GM23338 (cell line): ENCODE data around the gene DIPK1A. TPM values are rescaled to one million over a fixed set of nuclear protein-coding genes. Genes with fewer than 3 reads are reported as not detected.

Source experiments
- ATAC-seq: fragments of 200-7000 bp; cut with Tn5 transposase; 3 replicates; pipeline ENCODE4 v1.9.1; 2020
- DNase-seq: peaks from one replicate; pipeline ENCODE4 v3.0.0-alpha.2; 2015; ENCODE audit warnings: low spot score
- H2AFZ ChIP-seq: fragments of 200-600 bp; sonication (generic); 2 replicates; pipeline ENCODE4 v1.8.0; 2016; ENCODE audit warnings: antibody characterized with exemption, mild to moderate bottlenecking, moderate library complexity
- H3F3A ChIP-seq: fragments of 200-600 bp; sonication (generic); replicated peaks from 2 replicates; pipeline ENCODE4 v1.8.0; 2017; ENCODE audit warnings: antibody characterized with exemption, mixed run types, low read depth
- H3K27ac ChIP-seq: fragments of 200-600 bp; sonication (generic); 2 replicates; pipeline ENCODE4 v1.6.1; 2016; ENCODE audit warnings: low read depth
- H3K27me3 ChIP-seq: fragments of 200-600 bp; sonication (generic); 2 replicates; pipeline ENCODE4 v1.8.0; 2016; ENCODE audit warnings: mild to moderate bottlenecking, mixed run types, moderate library complexity; ENCODE audit not compliant: insufficient read depth
- H3K36me3 ChIP-seq: fragments of 200-600 bp; sonication (generic); 2 replicates; pipeline ENCODE4 v1.8.0; 2016; ENCODE audit warnings: mild to moderate bottlenecking; ENCODE audit not compliant: insufficient read depth
- H3K4me1 ChIP-seq: fragments of 200-600 bp; sonication (generic); 2 replicates; pipeline ENCODE4 v1.8.0; 2016; ENCODE audit warnings: mild to moderate bottlenecking, moderate library complexity; ENCODE audit not compliant: insufficient read depth
- H3K4me2 ChIP-seq: fragments of 200-600 bp; sonication (generic); 2 replicates; pipeline ENCODE4 v1.7.1; 2017; ENCODE audit warnings: mixed run types
- H3K4me3 ChIP-seq: fragments of 200-600 bp; sonication (generic); 2 replicates; pipeline ENCODE4 v1.6.1; 2016; ENCODE audit warnings: mixed run types
- H3K79me2 ChIP-seq: fragments of 200-600 bp; sonication (generic); replicated peaks from 2 replicates; pipeline ENCODE4 v1.8.0; 2017; ENCODE audit warnings: mild to moderate bottlenecking; ENCODE audit not compliant: insufficient read depth
- H3K9me2 ChIP-seq: fragments of 200-600 bp; sonication (generic); 2 replicates; pipeline ENCODE4 v1.8.0; 2017; ENCODE audit not compliant: insufficient read depth
- H4K20me1 ChIP-seq: fragments of 200-600 bp; sonication (generic); replicated peaks from 2 replicates; pipeline ENCODE4 v1.8.0; 2017; ENCODE audit warnings: mild to moderate bottlenecking; ENCODE audit not compliant: insufficient read depth
- H3K27ac Mint-ChIP-seq: 2 replicates; pipeline ENCODE4 v1.8.0; 2020; ENCODE audit warnings: inconsistent platforms, mild to moderate bottlenecking, moderate library complexity, mixed read lengths
- H3K27me3 Mint-ChIP-seq: 3 replicates; pipeline ENCODE4 v1.8.0; 2022; ENCODE audit warnings: low read depth, mild to moderate bottlenecking, moderate library complexity, mixed read lengths, inconsistent platforms; ENCODE audit not compliant: insufficient read depth, poor library complexity
- H3K36me3 Mint-ChIP-seq: 3 replicates; pipeline ENCODE4 v1.8.0; 2021; ENCODE audit warnings: low read depth, mild to moderate bottlenecking, inconsistent platforms, moderate library complexity, mixed read lengths
- H3K4me1 Mint-ChIP-seq: 3 replicates; pipeline ENCODE4 v1.8.0; 2020; ENCODE audit warnings: mild to moderate bottlenecking, inconsistent platforms, mixed read lengths
- H3K4me3 Mint-ChIP-seq: 3 replicates; pipeline ENCODE4 v1.8.0; 2021; ENCODE audit warnings: moderate library complexity, mild to moderate bottlenecking, inconsistent platforms, mixed read lengths
- H3K9me3 Mint-ChIP-seq: 3 replicates; pipeline ENCODE4 v1.8.0; 2020; ENCODE audit warnings: moderate library complexity, mild to moderate bottlenecking, inconsistent platforms, mixed read lengths
- CREB1 ChIP-seq: fragments of 250-450 bp; sonication (Bioruptor Pico); IDR thresholded peaks from 2 replicates; pipeline ENCODE4 v1.5.0; 2020; ENCODE audit warnings: low read depth, mild to moderate bottlenecking, moderate library complexity
- CTCF ChIP-seq, 2 experiments: fragments of 200-600 bp in 1 of 2; sonication (generic) in 1 of 2; conservative IDR thresholded peaks; 2 replicates each; pipeline versions ENCODE4 v1.5.1 to v1.6.1; 2016 to 2017; ENCODE audit warnings: antibody characterized with exemption in 2 of 2, low read depth in 2 of 2, mild to moderate bottlenecking in 2 of 2, moderate library complexity in 1 of 2
- ETS1 ChIP-seq: IDR thresholded peaks from 2 replicates; pipeline ENCODE4 v1.6.1; 2016; ENCODE audit warnings: antibody characterized with exemption
- EZH2 ChIP-seq: fragments of 200-600 bp; sonication (generic); IDR thresholded peaks from one replicate; pipeline ENCODE4 v1.8.0; 2017; ENCODE audit warnings: antibody characterized with exemption, mild to moderate bottlenecking, low read depth; ENCODE audit not compliant: unreplicated experiment
- JUNB ChIP-seq: IDR thresholded peaks from one replicate; pipeline ENCODE4 v1.6.1; 2016; ENCODE audit warnings: antibody characterized with exemption; ENCODE audit not compliant: unreplicated experiment
- NANOG ChIP-seq: IDR thresholded peaks from 2 replicates; pipeline ENCODE4 v1.6.1; 2016; ENCODE audit warnings: antibody characterized with exemption, borderline replicate concordance
- REST ChIP-seq: IDR thresholded peaks from one replicate; pipeline ENCODE4 v1.6.1; 2018; ENCODE audit warnings: antibody characterized with exemption; ENCODE audit not compliant: unreplicated experiment
- STAT1 ChIP-seq: IDR thresholded peaks from one replicate; pipeline ENCODE4 v1.6.1; 2016; ENCODE audit warnings: antibody characterized with exemption; ENCODE audit not compliant: unreplicated experiment
- ZNF114 ChIP-seq: fragments of 250-450 bp; sonication (Bioruptor Pico); IDR thresholded peaks from 2 replicates; pipeline ENCODE4 v1.5.0; 2020; ENCODE audit warnings: mild to moderate bottlenecking, moderate library complexity
- ZNF331 ChIP-seq: fragments of 250-450 bp; sonication (Bioruptor Pico); IDR thresholded peaks from 2 replicates; pipeline ENCODE4 v1.5.0; 2020; ENCODE audit warnings: low read depth, mild to moderate bottlenecking, moderate library complexity
- ZNF462 ChIP-seq: fragments of 250-450 bp; sonication (Bioruptor Pico); IDR thresholded peaks from 2 replicates; pipeline ENCODE4 v1.5.0; 2020; ENCODE audit warnings: mild to moderate bottlenecking, moderate library complexity
- polyA plus RNA-seq: library from polyadenylated mRNA; unstranded; fragments of >200 nt; fragmentation: Nextera tagmentation; extraction: Ambion mirVana; gene quantifications from 2 replicates; pipeline ENCODE4 v1.2.1, GENCODE V29; 2016
- total RNA-seq: library from RNA; depleted of rRNA; stranded (reverse); fragments of >200 nt; shearing (Covaris generic); gene quantifications from 2 replicates; pipeline ENCODE4 v1.2.3, GENCODE V29; 2014

DIPK1A gene
- total and polyA plus RNA-seq, 2 experiments from 2014 or later, result 4.8 to 6.1 TPM

GRCh38 chr1:92901126-92901525 is 60.1 kb downstream of the DIPK1A start:
- H4K20me1 ChIP-seq, result no peaks in the 10 kb centered on the region
- Mint-ChIP-seq H3K27me3 (peaks cover 2% of the 10 kb centered on the region), H3K9me3 (peaks cover 7% of the 10 kb centered on the region; the same call in 2 of the 3 replicates), H3K36me3 (no peaks in the 10 kb centered on the region), H3K27ac (no peak overlapping the region), H3K4me1 (no peaks in the 10 kb centered on the region), H3K4me3 (no peak overlapping the region)
- H2AFZ ChIP-seq, result no peak overlapping the region
- H3K27me3 ChIP-seq, result no peaks in the 10 kb centered on the region
- H3F3A ChIP-seq, result no peaks in the 10 kb centered on the region
- no peaks in the 10 kb centered on the region for H3K9me2 ChIP-seq
- no peak overlapping the region for H3K4me3 ChIP-seq
- H3K36me3 ChIP-seq, result no peaks in the 10 kb centered on the region
- no peak overlapping the region for H3K4me2 ChIP-seq
- H3K79me2 ChIP-seq, result no peaks in the 10 kb centered on the region
- TF ChIP-seq EZH2 (no peak), ZNF331 (CRISPR knock-in tag) (no peak), ZNF462 (no peak), CREB1 (CRISPR knock-in tag) (no peak), ZNF114 (CRISPR knock-in tag) (no peak), REST (no peak), ETS1 (no peak), STAT1 (no peak), NANOG (no peak), JUNB (no peak), CTCF (conservative IDR thresholded peaks at IDR 0.05; ENCODE audit: low read depth in 2 of 2) (no peak)
- no peak for ATAC-seq
- H3K4me1 ChIP-seq, result no peaks in the 10 kb centered on the region
- no peak overlapping the region for H3K27ac ChIP-seq
- no peak for DNase-seq
